Liver (tissue), 9 donors: ENCODE data around the gene ARL6IP4. TPM values are rescaled to one million over a fixed set of nuclear protein-coding genes. Genes with fewer than 3 reads are reported as not detected.

Experiments used
- DNase-seq: peaks from one replicate; pipeline ENCODE4 v3.0.0-alpha.2; 2017; ENCODE audit warnings: low spot score
- H3K27ac ChIP-seq, 2 donors: one replicate each; pipeline ENCODE4 v1.7.0; 2013; ENCODE audit warnings: inconsistent platforms in 2 of 2, low read length in 2 of 2, control low read depth in 1 of 2, low read depth in 1 of 2, mild to moderate bottlenecking in 1 of 2
- H3K27me3 ChIP-seq, 4 donors: one replicate each; pipeline versions ENCODE4 v1.6.1 to v1.7.0; 2013; ENCODE audit warnings: low read length in 3 of 4, inconsistent platforms in 1 of 4, mild to moderate bottlenecking in 1 of 4, moderate library complexity in 1 of 4; ENCODE audit not compliant: control insufficient read depth in 4 of 4, insufficient read depth in 4 of 4
- H3K36me3 ChIP-seq, 4 donors: one replicate each; pipeline versions ENCODE4 v1.6.1 to v1.7.0; 2013; ENCODE audit warnings: low read length in 3 of 4, mild to moderate bottlenecking in 3 of 4, low read depth in 1 of 4, moderate library complexity in 1 of 4; ENCODE audit not compliant: control insufficient read depth in 4 of 4, insufficient read depth in 3 of 4
- H3K4me1 ChIP-seq, 4 donors: one replicate each; pipeline versions ENCODE4 v1.6.1 to v1.7.0; 2013; ENCODE audit warnings: low read length in 3 of 4, mild to moderate bottlenecking in 3 of 4, moderate library complexity in 1 of 4; ENCODE audit not compliant: control insufficient read depth in 4 of 4, insufficient read depth in 4 of 4
- H3K4me3 ChIP-seq, 3 donors: one replicate each; pipeline versions ENCODE4 v1.6.1 to v1.7.0; 2013; ENCODE audit warnings: low read length in 3 of 3, control low read depth in 1 of 3, low read depth in 1 of 3, mild to moderate bottlenecking in 1 of 3
- H3K9ac ChIP-seq, 2 donors: one replicate each; pipeline ENCODE4 v1.7.0; 2013; ENCODE audit warnings: low read length in 2 of 2, mild to moderate bottlenecking in 2 of 2, moderate library complexity in 2 of 2, control low read depth in 1 of 2, low read depth in 1 of 2
- H3K9me3 ChIP-seq, 4 donors: one replicate each; pipeline versions ENCODE4 v1.6.1 to v1.7.0; 2013; ENCODE audit warnings: low read length in 3 of 4; ENCODE audit not compliant: control insufficient read depth in 4 of 4
- CTCF ChIP-seq: fragments of 150-350 bp; IDR thresholded peaks from 2 replicates; pipeline ENCODE4 v1.5.1; 2017; ENCODE audit warnings: improper control_type of control experiment, low read depth, low read length; ENCODE audit not compliant: missing input control
- EGR1 ChIP-seq, 2 donors: IDR thresholded peaks; 2 replicates each; pipeline ENCODE4 v1.6.1; 2016 to 2018; ENCODE audit warnings: antibody characterized with exemption in 2 of 2, low read depth in 2 of 2
- FOXA1 ChIP-seq: IDR thresholded peaks from 2 replicates; pipeline ENCODE4 v1.6.1; 2016; ENCODE audit warnings: antibody characterized with exemption
- FOXA2 ChIP-seq: IDR thresholded peaks from 2 replicates; pipeline ENCODE4 v1.6.1; 2016; ENCODE audit warnings: antibody characterized with exemption
- GABPA ChIP-seq, 2 donors: IDR thresholded peaks in 1 of 2; conservative IDR thresholded peaks in 1 of 2; 2 replicates each; pipeline ENCODE4 v1.6.1; 2016; ENCODE audit warnings: antibody characterized with exemption in 2 of 2, mild to moderate bottlenecking in 1 of 2, moderate library complexity in 1 of 2
- HNF4A ChIP-seq, 2 donors: conservative IDR thresholded peaks; 2 replicates each; pipeline ENCODE4 v1.6.1; 2016; ENCODE audit warnings: antibody characterized with exemption in 2 of 2, mild to moderate bottlenecking in 2 of 2
- HNF4G ChIP-seq: IDR thresholded peaks from 2 replicates; pipeline ENCODE4 v1.6.1; 2016; ENCODE audit warnings: antibody characterized with exemption
- JUND ChIP-seq, 2 donors: IDR thresholded peaks; 2 replicates each; pipeline ENCODE4 v1.6.1; 2016; ENCODE audit warnings: antibody characterized with exemption in 2 of 2
- NR2F2 ChIP-seq: IDR thresholded peaks from 2 replicates; pipeline ENCODE4 v1.6.1; 2016; ENCODE audit warnings: antibody characterized with exemption
- RAD21 ChIP-seq, 2 donors: IDR thresholded peaks; 2 replicates each; pipeline ENCODE4 v1.6.1; 2016; ENCODE audit warnings: antibody characterized with exemption in 2 of 2, mild to moderate bottlenecking in 2 of 2
- REST ChIP-seq: IDR thresholded peaks from 2 replicates; pipeline ENCODE4 v1.6.1; 2016; ENCODE audit warnings: antibody characterized with exemption, mild to moderate bottlenecking
- RXRA ChIP-seq, 2 donors: IDR thresholded peaks; 2 replicates each; pipeline ENCODE4 v1.6.1; 2017 to 2018; ENCODE audit warnings: antibody characterized with exemption in 2 of 2, mild to moderate bottlenecking in 1 of 2
- SP1 ChIP-seq: IDR thresholded peaks from 2 replicates; pipeline ENCODE4 v1.6.1; 2018; ENCODE audit warnings: antibody characterized with exemption, mild to moderate bottlenecking
- TAF1 ChIP-seq: conservative IDR thresholded peaks from 2 replicates; pipeline ENCODE4 v1.6.1; 2016; ENCODE audit warnings: antibody characterized with exemption, mild to moderate bottlenecking
- YY1 ChIP-seq: IDR thresholded peaks from 2 replicates; pipeline ENCODE4 v1.6.1; 2016; ENCODE audit warnings: antibody characterized with exemption, mild to moderate bottlenecking
- WGBS: extraction: QIAGEN DNeasy Blood & Tissue Kit; methylation state at CpG from one replicate; pipeline ENCODE4 v1.1.7; 2013; 5-methylcytosine and 5-hydroxymethylcytosine counted together
- polyA plus RNA-seq, 2 donors: library from polyadenylated mRNA; stranded (reverse) in 1 of 2; unstranded in 1 of 2; fragments of 200-250 nt in 1 of 2; fragments of >200 nt in 1 of 2; fragmentation: Nextera tagmentation in 1 of 2; extraction: Ambion mirVana in 1 of 2; gene quantifications; one replicate each; pipeline versions ENCODE4 v1.2.1 to v1.2.3, GENCODE V29; 2013 to 2015
- total RNA-seq, 2 donors: library from RNA; depleted of rRNA; stranded (reverse); fragments of >200 nt; gene quantifications; one replicate each; pipeline ENCODE4 v1.2.3, GENCODE V29; 2014
- TF ChIP-seq, protein P1 (sequence below): IDR thresholded peaks from 2 replicates; pipeline ENCODE4 v1.6.1; 2016; ENCODE audit warnings: antibody characterized with exemption
- TF ChIP-seq, protein P2 (sequence below): IDR thresholded peaks from 2 replicates; pipeline ENCODE4 v1.6.1; 2016; ENCODE audit warnings: antibody characterized with exemption
- donor health status: healthy.
- donor health status: healthy.
- donor health status: healthy.
- donor health status: healthy.
- donor health status: healthy.

The ARL6IP4 gene
- total and polyA plus RNA-seq, 4 donors, result 59.2 to 187 (median 121) TPM

- TF ChIP-seq HNF4G (no peak), CTCF (no peak), REST (no peak), RAD21 (IDR thresholded peaks at IDR 0.05) (no peak), NR2F2 (no peak), YY1 (no peak), TAF1 (no peak), HNF4A (conservative IDR thresholded peaks at IDR 0.05) (no peak), GABPA (IDR thresholded peaks at IDR 0.05 in 1 of 2, conservative IDR thresholded peaks at IDR 0.05 in 1 of 2) (no peak), RXRA (IDR thresholded peaks at IDR 0.05) (no peak), FOXA2 (no peak), JUND (IDR thresholded peaks at IDR 0.05) (no peak), SP1 (no peak), FOXA1 (no peak)
- TF ChIP-seq, protein P1, sequence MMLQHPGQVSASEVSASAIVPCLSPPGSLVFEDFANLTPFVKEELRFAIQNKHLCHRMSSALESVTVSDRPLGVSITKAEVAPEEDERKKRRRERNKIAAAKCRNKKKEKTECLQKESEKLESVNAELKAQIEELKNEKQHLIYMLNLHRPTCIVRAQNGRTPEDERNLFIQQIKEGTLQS, result no peak
- DNase-seq, result no peak
- Histone ChIP-seq H3K27ac (no peak overlapping the region), H3K36me3 (peaks cover 11 to 44% (median 21%) of the 10 kb centered on the region in 4 donors), H3K9me3 (no peaks in the 10 kb centered on the region), H3K4me3 (no peak overlapping the region), H3K9ac (no peak overlapping the region), H3K27me3 (no peaks in the 10 kb centered on the region), H3K4me1 (peaks cover 7 to 48% (median 29%) of the 10 kb centered on the region in 4 donors)
- WGBS, result 94% methylated on average over 21 of the region's 21 CpGs
Measured at GRCh38 chr12:122988612-122989212, 8.2 kb downstream of the ARL6IP4 start.

- WGBS, result 95% methylated on average over 10 of the region's 10 CpGs
- Histone ChIP-seq H3K4me3 (no peak overlapping the region), H3K9me3 (no peaks in the 10 kb centered on the region), H3K27me3 (no peaks in the 10 kb centered on the region), H3K4me1 (peaks cover 3 to 45% (median 27%) of the 10 kb centered on the region in 4 donors), H3K36me3 (peaks cover 11 to 44% (median 21%) of the 10 kb centered on the region in 4 donors), H3K27ac (no peak overlapping the region), H3K9ac (no peak overlapping the region)
- DNase-seq, result no peak
- TF ChIP-seq CTCF, result no peak
- TF ChIP-seq GABPA (IDR thresholded peaks at IDR 0.05 in 1 of 2, conservative IDR thresholded peaks at IDR 0.05 in 1 of 2), result no peak
- TF ChIP-seq TAF1, result no peak
- TF ChIP-seq REST, result no peak
- no peak for TF ChIP-seq NR2F2
- no peak for TF ChIP-seq EGR1 (IDR thresholded peaks at IDR 0.05; ENCODE audit: low read depth in 2 of 2)
- TF ChIP-seq RXRA (IDR thresholded peaks at IDR 0.05), result no peak
- TF ChIP-seq, protein P1, result no peak
- no peak for TF ChIP-seq JUND (IDR thresholded peaks at IDR 0.05)
- TF ChIP-seq SP1, result no peak
- TF ChIP-seq HNF4G, result no peak
- TF ChIP-seq, protein P2, sequence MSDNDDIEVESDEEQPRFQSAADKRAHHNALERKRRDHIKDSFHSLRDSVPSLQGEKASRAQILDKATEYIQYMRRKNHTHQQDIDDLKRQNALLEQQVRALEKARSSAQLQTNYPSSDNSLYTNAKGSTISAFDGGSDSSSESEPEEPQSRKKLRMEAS, result no peak
- TF ChIP-seq YY1, result no peak
- no peak for TF ChIP-seq FOXA1
Measured at GRCh38 chr12:122989225-122989839, 8.9 kb downstream of the ARL6IP4 start.
